HUES48 (cell line): Measurements from ENCODE around the gene TMEM30A.

Experiments
- H3K27ac ChIP-seq: one replicate; pipeline ENCODE4 v1.7.0; 2013; ENCODE audit warnings: low read depth, low read length, inconsistent platforms
- H3K27me3 ChIP-seq: 2 replicates; pipeline ENCODE4 v1.6.1; 2013; ENCODE audit warnings: mild to moderate bottlenecking, low read length; ENCODE audit not compliant: control insufficient read depth, insufficient read depth
- H3K36me3 ChIP-seq: 2 replicates; pipeline ENCODE4 v1.6.1; 2013; ENCODE audit warnings: low read length; ENCODE audit not compliant: control insufficient read depth, insufficient read depth
- H3K4me1 ChIP-seq: 2 replicates; pipeline ENCODE4 v1.6.1; 2013; ENCODE audit warnings: mild to moderate bottlenecking, low read length; ENCODE audit not compliant: control insufficient read depth, insufficient read depth
- H3K4me3 ChIP-seq: 2 replicates; pipeline ENCODE4 v1.5.1; 2013; ENCODE audit warnings: mild to moderate bottlenecking, low read depth, low read length
- H3K9ac ChIP-seq: 2 replicates; pipeline ENCODE4 v1.6.1; 2013; ENCODE audit warnings: mild to moderate bottlenecking, low read depth, low read length, moderate library complexity
- H3K9me3 ChIP-seq: 2 replicates; pipeline ENCODE4 v1.6.1; 2013; ENCODE audit warnings: low read length; ENCODE audit not compliant: control insufficient read depth, insufficient read depth

Gene TMEM30A

DNA sequence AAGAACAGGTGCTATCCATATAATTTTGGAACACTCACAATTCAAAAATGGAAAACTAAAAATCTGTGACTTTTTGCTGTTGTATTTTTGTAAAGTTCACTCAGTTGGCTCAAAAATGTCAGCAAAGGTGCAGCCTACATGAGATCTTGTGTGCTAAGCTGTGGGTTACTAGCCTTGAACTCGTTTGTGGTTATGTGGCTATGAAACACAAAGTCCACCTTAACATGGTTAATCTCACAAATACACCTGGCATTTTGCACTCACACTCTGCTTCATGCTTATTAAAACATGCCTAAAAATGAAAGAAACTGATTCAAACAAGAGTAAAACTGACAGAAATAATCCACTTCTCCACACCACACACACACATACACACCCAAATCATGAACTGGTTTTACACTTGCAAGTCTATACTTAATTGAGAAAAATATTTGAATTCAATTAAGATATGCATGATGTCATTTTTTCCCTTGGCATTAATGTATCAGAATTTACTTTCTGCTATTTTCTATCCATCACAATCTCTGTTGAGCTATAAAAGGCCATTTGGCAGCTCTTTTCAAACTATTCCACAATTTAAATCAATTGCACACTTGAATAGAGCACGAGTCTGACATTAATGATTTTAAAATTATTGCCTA lies 22.9 kb upstream of the TMEM30A start:
- no peak overlapping the region for H3K9ac ChIP-seq
- no peaks in the 10 kb centered on the region for H3K27me3 ChIP-seq
- H3K4me1 ChIP-seq, result peaks cover 15% of the 10 kb centered on the region
- no peaks in the 10 kb centered on the region for H3K36me3 ChIP-seq
- H3K4me3 ChIP-seq, result no peak overlapping the region
- H3K27ac ChIP-seq, result no peak overlapping the region
- H3K9me3 ChIP-seq, result no peaks in the 10 kb centered on the region

- Histone ChIP-seq H3K4me3 (no peak overlapping the region), H3K36me3 (no peaks in the 10 kb centered on the region), H3K27ac (no peak overlapping the region), H3K27me3 (no peaks in the 10 kb centered on the region), H3K9me3 (no peaks in the 10 kb centered on the region), H3K9ac (no peak overlapping the region), H3K4me1 (peaks cover 15% of the 10 kb centered on the region)
Measured at GRCh38 chr6:75306064-75306463, 21.5 kb upstream of the TMEM30A start.

DNA sequence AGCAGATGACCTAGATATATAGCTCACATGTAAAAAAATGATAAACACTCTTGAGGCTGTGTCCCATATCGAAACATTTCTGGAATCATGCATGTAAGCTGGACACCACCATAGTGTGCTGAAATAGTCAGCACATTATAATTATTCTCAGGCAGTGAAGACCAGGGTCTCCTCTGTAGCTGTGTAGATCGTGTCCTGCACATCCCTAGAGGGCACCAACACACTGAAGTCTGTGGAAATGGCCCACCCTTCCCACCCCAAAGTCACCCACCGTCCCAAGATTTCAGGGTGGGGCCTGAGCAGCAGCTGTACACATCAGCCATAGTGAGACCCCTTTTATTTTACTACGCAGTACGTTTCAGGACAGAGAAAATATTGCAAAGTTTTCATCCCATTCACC lies 21.0 kb upstream of the TMEM30A start:
- no peaks in the 10 kb centered on the region for H3K27me3 ChIP-seq
- H3K4me3 ChIP-seq, result no peak overlapping the region
- H3K9ac ChIP-seq, result no peak overlapping the region
- H3K9me3 ChIP-seq, result no peaks in the 10 kb centered on the region
- peaks cover 16% of the 10 kb centered on the region for H3K4me1 ChIP-seq
- H3K36me3 ChIP-seq, result no peaks in the 10 kb centered on the region
- H3K27ac ChIP-seq, result no peak overlapping the region

DNA sequence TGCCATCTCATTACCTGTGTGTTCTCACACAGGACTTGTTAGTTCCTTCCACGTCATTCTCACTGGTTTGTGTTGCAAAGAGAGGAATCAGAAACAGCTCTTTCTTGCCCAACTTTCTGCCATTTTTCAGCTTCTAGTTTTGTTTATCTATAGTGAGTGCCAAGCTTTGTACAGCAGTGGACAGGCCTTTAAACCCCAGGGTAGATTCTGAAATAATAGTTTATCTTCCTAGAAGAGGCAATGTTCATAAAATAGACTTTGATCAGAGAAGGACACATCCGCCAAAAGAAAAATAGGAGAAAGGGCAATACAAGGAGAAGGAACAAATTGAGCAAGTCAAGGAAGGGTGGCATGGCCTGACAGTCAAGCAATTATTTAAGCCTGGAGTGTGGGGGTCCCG lies 17.7 kb upstream of the TMEM30A start:
- Histone ChIP-seq H3K9ac (no peak overlapping the region), H3K4me1 (peaks cover 11% of the 10 kb centered on the region), H3K9me3 (no peaks in the 10 kb centered on the region), H3K36me3 (no peaks in the 10 kb centered on the region), H3K27ac (no peak overlapping the region), H3K4me3 (no peak overlapping the region), H3K27me3 (no peaks in the 10 kb centered on the region)

GRCh38 chr6:75301537-75301936 lies 16.9 kb upstream of the TMEM30A start:
- Histone ChIP-seq H3K9me3 (no peaks in the 10 kb centered on the region), H3K4me3 (no peak overlapping the region), H3K9ac (no peak overlapping the region; the same call in 1 of the 2 replicates), H3K27me3 (no peaks in the 10 kb centered on the region), H3K27ac (no peak overlapping the region), H3K36me3 (no peaks in the 10 kb centered on the region), H3K4me1 (peaks cover 11% of the 10 kb centered on the region)

DNA sequence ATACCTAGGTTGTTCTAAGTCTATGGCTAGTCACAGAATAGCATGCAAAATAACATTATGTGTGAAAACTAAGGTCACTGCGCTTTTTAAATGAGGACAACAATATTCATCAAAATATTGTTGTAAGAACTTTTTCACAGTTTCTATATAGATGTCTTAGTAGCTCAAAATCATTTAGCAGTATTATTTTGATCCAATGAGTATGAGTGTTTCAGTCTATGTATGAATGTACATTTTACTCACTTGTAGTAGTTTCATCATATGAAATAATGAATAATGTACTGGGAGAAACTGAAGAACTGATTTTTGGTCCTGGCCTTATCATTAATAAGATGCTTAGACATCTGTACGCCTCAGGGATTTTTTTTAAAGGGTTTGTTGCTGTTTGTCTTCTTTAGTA lies 16.5 kb upstream of the TMEM30A start:
- Histone ChIP-seq H3K4me3 (no peak overlapping the region), H3K27me3 (no peaks in the 10 kb centered on the region), H3K9ac (no peak overlapping the region), H3K9me3 (no peaks in the 10 kb centered on the region), H3K4me1 (peaks cover 11% of the 10 kb centered on the region), H3K27ac (no peak overlapping the region), H3K36me3 (no peaks in the 10 kb centered on the region)

- H3K27me3 ChIP-seq, result no peaks in the 10 kb centered on the region
- H3K9me3 ChIP-seq, result no peaks in the 10 kb centered on the region
- no peak overlapping the region for H3K9ac ChIP-seq
- peaks cover 11% of the 10 kb centered on the region for H3K4me1 ChIP-seq
- no peak overlapping the region for H3K27ac ChIP-seq
- no peaks in the 10 kb centered on the region for H3K36me3 ChIP-seq
- H3K4me3 ChIP-seq, result no peak overlapping the region
Measured at GRCh38 chr6:75300531-75300855, 15.9 kb upstream of the TMEM30A start.

DNA sequence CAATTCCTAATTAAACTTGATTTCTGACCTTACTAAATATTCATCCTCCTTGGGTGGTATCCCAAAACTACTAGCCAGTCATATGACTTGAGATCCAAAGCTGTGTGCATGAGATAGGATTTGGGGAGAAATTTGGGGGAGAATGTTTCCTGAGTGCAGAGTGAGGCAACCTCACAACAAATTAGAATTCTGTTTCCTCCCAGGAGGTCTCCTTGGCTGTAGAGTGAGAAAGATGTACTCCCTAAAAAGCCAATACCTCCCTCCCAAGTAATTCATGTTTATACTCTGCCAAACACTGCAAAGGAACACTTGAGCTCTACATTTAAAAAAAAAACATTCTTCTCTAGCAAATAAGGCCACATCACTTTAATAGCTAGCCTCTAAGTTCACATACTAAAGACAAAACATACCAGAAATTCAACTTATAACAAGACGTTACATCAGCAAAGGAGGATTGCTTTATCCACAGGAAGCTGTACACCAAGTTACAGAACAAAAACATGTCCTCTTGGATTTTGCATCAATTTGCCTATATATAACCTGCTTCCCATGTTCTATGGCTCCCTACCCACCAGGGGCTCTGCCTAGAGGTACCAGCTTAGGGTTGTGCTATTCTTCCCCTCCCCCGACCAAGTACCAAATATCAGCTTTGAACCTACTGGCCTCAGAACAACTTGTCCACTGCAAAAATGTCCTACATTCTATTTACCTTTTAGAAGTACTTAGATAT lies 15.4 kb upstream of the TMEM30A start:
- Histone ChIP-seq H3K4me3 (no peak overlapping the region), H3K9ac (no peak overlapping the region), H3K27me3 (no peaks in the 10 kb centered on the region), H3K27ac (no peak overlapping the region), H3K36me3 (no peaks in the 10 kb centered on the region), H3K9me3 (no peaks in the 10 kb centered on the region), H3K4me1 (peaks cover 11% of the 10 kb centered on the region)

- H3K9ac ChIP-seq, result no peak overlapping the region
- no peaks in the 10 kb centered on the region for H3K36me3 ChIP-seq
- H3K27me3 ChIP-seq, result no peaks in the 10 kb centered on the region
- no peak overlapping the region for H3K4me3 ChIP-seq
- peaks cover 11% of the 10 kb centered on the region for H3K4me1 ChIP-seq
- H3K9me3 ChIP-seq, result no peaks in the 10 kb centered on the region
- no peak overlapping the region for H3K27ac ChIP-seq
Measured at GRCh38 chr6:75296811-75297779, 12.5 kb upstream of the TMEM30A start.

GRCh38 chr6:75292555-75292954 lies 8.0 kb upstream of the TMEM30A start:
- H3K4me3 ChIP-seq, result no peak overlapping the region

GRCh38 chr6:75291744-75292143 lies 7.2 kb upstream of the TMEM30A start:
- Histone ChIP-seq H3K4me1 (peaks cover 14% of the 10 kb centered on the region), H3K9me3 (no peaks in the 10 kb centered on the region), H3K36me3 (no peaks in the 10 kb centered on the region), H3K4me3 (no peak overlapping the region), H3K9ac (no peak overlapping the region), H3K27ac (no peak overlapping the region), H3K27me3 (no peaks in the 10 kb centered on the region)

More at GRCh38 chr6:75292555-75292954, 8.0 kb upstream of the TMEM30A start:
- Histone ChIP-seq H3K27me3 (no peaks in the 10 kb centered on the region), H3K9me3 (no peaks in the 10 kb centered on the region), H3K4me1 (peaks cover 14% of the 10 kb centered on the region), H3K36me3 (no peaks in the 10 kb centered on the region), H3K27ac (no peak overlapping the region), H3K9ac (no peak overlapping the region)
